Spleen (tissue), 7 donors: ENCODE data around the gene CLDN4.

Source experiments
- POLR2A ChIP-seq, 3 donors: fragments of 450-650 bp; IDR thresholded peaks; one replicate each; pipeline ENCODE4 v1.5.1; 2017; ENCODE audit warnings: antibody characterized with exemption in 3 of 3, mild to moderate bottlenecking in 1 of 3
- TF ChIP-seq, protein P1 (sequence below), 11 experiments: fragments of 200-600 bp in 7 of 11; fragments of 450-650 bp in 4 of 11; sonication (generic) in 4 of 11; IDR thresholded peaks in 8 of 11; conservative IDR thresholded peaks in 3 of 11; 1 replicate in 7 of 11; 2 replicates in 4 of 11; pipeline versions ENCODE4 v1.4.0 to v1.8.0; 2016 to 2021; ENCODE audit warnings: antibody characterized with exemption in 11 of 11, inconsistent platforms in 4 of 11, mild to moderate bottlenecking in 1 of 11
- donor health status: DM: no; HTN: no; CAD: no; lungs with moderate emphysema.
- donor health status: DM: no; HTN: no; CAD: no.
- donor health status: DM: no; HTN: no; CAD: no.

DNA sequence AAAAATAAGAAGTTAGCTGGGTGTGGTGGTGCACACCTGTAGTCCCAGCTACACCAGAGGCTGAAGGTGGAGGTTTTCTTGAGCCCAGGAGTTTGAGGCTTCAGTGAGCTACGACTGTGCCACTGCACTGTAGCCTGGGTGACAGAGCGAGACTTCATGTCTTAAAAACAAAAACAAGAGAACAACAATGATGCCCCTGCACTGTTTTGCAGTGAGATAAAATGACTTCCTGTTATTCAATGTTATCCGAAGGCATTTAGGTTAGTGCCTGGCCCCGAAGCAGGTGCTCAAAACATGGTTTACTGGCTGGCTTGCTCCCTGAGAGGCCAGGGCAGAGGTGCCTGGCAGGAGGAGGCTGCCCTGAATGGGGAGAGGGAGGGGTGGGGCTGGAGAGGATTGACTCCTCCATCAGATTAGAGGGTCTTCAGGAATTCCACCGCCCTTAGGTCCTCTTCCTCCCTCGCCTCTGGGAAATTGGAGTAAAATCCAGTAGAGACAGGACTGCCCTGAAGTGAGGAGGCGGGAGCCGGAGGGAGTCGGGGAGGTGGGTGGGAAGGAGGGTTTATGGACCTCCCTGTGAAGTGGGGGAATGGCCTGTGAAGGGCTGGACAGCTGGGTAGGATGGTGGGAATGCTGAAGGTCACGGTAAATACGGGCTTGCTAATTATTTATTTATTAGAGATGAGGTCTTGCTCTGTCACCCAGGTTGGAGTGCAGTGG, 6.8 kb upstream of the CLDN4 start:
- TF ChIP-seq, protein P1, sequence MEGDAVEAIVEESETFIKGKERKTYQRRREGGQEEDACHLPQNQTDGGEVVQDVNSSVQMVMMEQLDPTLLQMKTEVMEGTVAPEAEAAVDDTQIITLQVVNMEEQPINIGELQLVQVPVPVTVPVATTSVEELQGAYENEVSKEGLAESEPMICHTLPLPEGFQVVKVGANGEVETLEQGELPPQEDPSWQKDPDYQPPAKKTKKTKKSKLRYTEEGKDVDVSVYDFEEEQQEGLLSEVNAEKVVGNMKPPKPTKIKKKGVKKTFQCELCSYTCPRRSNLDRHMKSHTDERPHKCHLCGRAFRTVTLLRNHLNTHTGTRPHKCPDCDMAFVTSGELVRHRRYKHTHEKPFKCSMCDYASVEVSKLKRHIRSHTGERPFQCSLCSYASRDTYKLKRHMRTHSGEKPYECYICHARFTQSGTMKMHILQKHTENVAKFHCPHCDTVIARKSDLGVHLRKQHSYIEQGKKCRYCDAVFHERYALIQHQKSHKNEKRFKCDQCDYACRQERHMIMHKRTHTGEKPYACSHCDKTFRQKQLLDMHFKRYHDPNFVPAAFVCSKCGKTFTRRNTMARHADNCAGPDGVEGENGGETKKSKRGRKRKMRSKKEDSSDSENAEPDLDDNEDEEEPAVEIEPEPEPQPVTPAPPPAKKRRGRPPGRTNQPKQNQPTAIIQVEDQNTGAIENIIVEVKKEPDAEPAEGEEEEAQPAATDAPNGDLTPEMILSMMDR (IDR thresholded peaks at IDR 0.05 in 8 of 11, conservative IDR thresholded peaks at IDR 0.05 in 3 of 11): no peak
- no peak for TF ChIP-seq POLR2A (IDR thresholded peaks at IDR 0.05)
